GM10248 (cell line): ENCODE measurements around the gene MAST3.
"Not testable (repeated sequence)": the region's sequence is repeated elsewhere in the genome, so short reads cannot be mapped to it uniquely, and the experiment has no call there.

Experiments used
- CTCF ChIA-PET: fragments of 300-600 bp; sonication (Branson Sonifier 250); formaldehyde crosslinking; extraction: SDS; loops from one replicate; lab custom pipeline; 2021; ENCODE audit warnings: antibody characterized with exemption; lab: Yijun Ruan, JAX
- POLR2A ChIA-PET: fragments of 350-650 bp; sonication (Branson Sonifier 250); formaldehyde crosslinking; extraction: SDS; loops from one replicate; lab custom pipeline; 2020; ENCODE audit warnings: antibody characterized with exemption; lab: Yijun Ruan, JAX
- DNase-seq: peaks from one replicate; pipeline ENCODE4 v3.0.0; 2012; ENCODE audit errors: extremely low spot score
- TF ChIP-seq, protein P1 (sequence below): IDR thresholded peaks from 2 replicates; pipeline ENCODE4 v1.5.1; 2012; ENCODE audit warnings: mild to moderate bottlenecking, low read depth; ENCODE audit errors: extremely low read depth, missing control alignments, control extremely low read depth

MAST3 gene

DNA sequence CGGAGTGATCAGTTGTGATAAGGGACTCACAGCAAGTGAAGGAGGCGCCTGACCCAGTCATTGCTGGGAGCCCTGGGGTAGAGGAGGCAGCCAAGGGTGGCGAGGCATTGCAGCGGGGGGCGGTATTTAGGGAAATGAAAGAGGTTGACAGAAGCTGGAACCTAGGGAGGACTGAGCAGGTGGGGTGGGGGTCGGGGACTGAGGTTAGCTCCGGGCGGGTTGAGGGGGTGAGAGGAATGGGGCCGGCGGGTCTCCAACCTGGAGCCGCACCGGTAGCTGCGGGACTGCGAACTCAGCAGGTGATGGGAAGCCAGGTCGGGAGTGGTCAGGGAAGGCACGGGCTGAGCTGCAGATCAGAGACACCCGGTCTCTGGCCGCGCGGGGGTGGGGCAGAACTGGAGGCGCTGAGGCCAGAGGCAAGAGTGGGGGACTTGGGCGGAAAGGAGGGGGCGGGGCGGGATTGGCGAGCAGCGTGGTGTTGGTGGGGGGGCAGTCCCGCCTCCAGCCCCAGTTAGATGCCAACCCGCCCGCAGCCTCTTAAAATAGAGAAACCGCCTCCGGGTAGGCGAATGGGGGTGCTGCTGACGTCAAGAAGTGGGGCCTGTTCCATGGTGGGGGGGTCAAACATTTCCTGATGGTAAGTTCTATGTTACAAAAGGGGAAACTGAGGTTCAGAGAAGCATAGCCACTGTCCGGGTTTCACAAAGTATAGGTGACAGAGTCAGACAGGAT, 1.5 kb downstream of the MAST3 start:
- ChIA-PET POLR2A (interaction anchor here (0.6 to 1.0 kb wide), 4 partner anchors 10 to 182 kb away, joined by 4 to 7 read pairs (median 5); partner anchors contain the start of gene JUND), CTCF (interaction anchor here (1.0 to 3.4 kb wide), 3 partner anchors 8 to 69 kb away, joined by 3 to 28 read pairs (median 7); no protein-coding TSS in a partner anchor)

GRCh38 chr19:18099623-18099995, 2.0 kb downstream of the MAST3 start:
- ChIA-PET POLR2A (interaction anchor here (0.7 kb wide), 1 partner anchor 11 kb away, joined by 7 read pairs; no protein-coding TSS in a partner anchor), CTCF (interaction anchor here (1.0 to 3.4 kb wide), 2 partner anchors 13 to 69 kb away, joined by 3 to 28 read pairs; no protein-coding TSS in a partner anchor)
- no peak for DNase-seq
- TF ChIP-seq, protein P1, sequence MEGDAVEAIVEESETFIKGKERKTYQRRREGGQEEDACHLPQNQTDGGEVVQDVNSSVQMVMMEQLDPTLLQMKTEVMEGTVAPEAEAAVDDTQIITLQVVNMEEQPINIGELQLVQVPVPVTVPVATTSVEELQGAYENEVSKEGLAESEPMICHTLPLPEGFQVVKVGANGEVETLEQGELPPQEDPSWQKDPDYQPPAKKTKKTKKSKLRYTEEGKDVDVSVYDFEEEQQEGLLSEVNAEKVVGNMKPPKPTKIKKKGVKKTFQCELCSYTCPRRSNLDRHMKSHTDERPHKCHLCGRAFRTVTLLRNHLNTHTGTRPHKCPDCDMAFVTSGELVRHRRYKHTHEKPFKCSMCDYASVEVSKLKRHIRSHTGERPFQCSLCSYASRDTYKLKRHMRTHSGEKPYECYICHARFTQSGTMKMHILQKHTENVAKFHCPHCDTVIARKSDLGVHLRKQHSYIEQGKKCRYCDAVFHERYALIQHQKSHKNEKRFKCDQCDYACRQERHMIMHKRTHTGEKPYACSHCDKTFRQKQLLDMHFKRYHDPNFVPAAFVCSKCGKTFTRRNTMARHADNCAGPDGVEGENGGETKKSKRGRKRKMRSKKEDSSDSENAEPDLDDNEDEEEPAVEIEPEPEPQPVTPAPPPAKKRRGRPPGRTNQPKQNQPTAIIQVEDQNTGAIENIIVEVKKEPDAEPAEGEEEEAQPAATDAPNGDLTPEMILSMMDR: no peak

More for the DNA sequence above, 1.5 kb downstream of the MAST3 start:
- DNase-seq: peak; percentile 84
- TF ChIP-seq, protein P1: no peak

- ChIA-PET CTCF (no interaction called here), POLR2A (interaction anchor here (0.6 kb wide), 1 partner anchor 14 kb away, joined by 5 read pairs; the partner anchor contains the start of gene IL12RB1)
- TF ChIP-seq, protein P1: no peak
- DNase-seq: no peak
Measured at GRCh38 chr19:18100710-18101109, 3.1 kb downstream of the MAST3 start.

DNA sequence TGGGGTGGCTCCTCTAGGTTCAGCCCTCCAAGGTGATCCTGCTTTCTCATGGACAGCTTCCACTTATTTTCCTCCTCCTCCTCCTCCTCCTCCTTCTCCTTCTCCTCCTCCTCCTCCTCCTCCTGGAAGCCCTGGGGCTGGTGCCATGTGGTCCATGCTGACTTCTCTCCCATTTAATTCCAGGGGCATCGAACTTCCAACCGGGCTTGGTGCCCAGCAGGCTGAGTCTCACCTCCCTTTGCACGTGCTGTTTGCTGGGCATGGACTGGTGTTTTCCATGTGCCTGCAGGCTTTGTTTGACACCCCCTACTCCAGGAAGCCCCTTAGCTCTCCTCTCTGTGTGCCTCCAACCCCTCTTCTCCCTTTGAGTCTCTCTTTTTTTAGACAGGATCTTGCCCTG, 3.7 kb downstream of the MAST3 start:
- ChIA-PET POLR2A (interaction anchor here (0.6 kb wide), 1 partner anchor 14 kb away, joined by 5 read pairs; the partner anchor contains the start of gene IL12RB1), CTCF (no interaction called here)
- DNase-seq: no peak
- TF ChIP-seq, protein P1: no peak

DNA sequence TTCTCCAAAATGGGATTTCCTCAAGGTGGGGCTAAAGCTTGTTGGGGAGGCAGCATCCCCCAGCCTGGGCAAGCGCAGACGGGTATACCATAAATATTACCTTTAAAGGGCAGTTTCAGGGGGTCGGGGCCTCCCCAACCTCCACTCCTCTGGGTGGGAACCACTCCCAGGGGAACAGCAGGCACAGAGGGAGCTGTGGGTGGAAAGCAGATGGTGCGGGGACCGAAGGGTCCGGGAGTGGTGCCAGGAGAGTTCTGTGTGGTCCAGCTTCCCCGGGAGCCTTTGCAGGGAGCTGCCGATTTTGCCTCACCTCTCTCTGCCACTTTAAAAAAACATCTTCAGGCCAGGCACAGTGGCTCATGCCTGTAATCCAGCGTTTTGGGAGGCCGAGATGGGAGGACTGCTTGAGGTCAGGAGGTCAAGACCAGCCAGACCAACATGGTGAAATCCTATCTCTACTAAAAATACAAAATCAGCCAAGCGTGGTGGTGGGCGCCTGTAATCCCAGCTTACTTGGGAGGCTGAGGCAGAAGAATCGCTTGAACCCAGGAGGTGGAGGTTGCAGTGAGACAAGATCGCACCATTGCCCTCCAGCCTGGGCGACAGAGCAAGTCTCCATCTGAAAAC, 5.5 kb downstream of the MAST3 start:
- no peak for DNase-seq
- POLR2A ChIA-PET: no interaction called here
- CTCF ChIA-PET: interaction anchor here (1.5 to 4.0 kb wide), 3 partner anchors 9 to 58 kb away, joined by 4 to 16 read pairs (median 4); no protein-coding TSS in a partner anchor
- TF ChIP-seq, protein P1: no peak

DNA sequence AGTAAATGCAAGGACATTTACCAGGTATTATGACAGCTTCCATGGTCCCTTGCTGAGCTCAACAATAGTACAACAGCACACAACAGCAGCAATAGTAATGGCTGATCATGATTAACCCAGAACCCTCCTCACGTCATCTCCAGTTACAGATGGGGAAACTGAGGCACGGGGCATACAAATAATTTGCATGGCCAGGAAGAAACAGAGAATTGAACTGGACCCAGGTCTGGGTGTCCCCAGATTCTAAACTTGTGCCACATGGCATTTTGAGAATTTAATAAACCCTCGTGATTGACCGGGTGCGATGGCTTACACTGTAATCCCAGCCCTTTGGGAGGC, 7.2 kb downstream of the MAST3 start:
- TF ChIP-seq, protein P1: no peak
- CTCF ChIA-PET: interaction anchor here (1.6 to 4.0 kb wide), 2 partner anchors 9 to 56 kb away, joined by 4 to 16 read pairs; no protein-coding TSS in a partner anchor
- POLR2A ChIA-PET: no interaction called here
- DNase-seq: no peak

DNA sequence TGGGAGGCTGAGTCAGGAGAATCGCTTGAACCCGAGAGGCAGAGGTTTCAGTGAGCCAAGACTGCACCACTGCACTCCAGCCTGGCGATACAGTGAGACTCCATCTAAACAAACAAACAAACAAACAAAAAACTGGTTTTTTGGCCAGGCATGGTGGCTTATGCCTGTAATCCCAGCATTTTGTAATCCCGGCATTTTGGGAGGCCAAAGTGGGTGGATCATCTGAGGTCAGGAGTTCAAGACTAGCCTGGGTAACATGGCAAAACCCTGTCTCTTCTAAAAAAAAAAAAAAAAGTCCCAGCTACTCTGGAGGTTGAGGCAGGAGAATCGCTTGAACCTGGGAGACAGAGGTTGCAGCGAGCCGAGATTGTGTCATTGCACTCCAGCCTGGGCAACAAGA, 7.7 kb downstream of the MAST3 start:
- CTCF ChIA-PET: interaction anchor here (4.0 kb wide), 1 partner anchor 8 kb away, joined by 16 read pairs; no protein-coding TSS in a partner anchor

More for the DNA sequence above, 7.7 kb downstream of the MAST3 start:
- DNase-seq, POLR2A ChIA-PET: not testable (repeated sequence)
